Eye (tissue), 1 donor: ENCODE measurements around the gene HEPACAM2.

Experiments used
- DNase-seq: peaks from one replicate; pipeline ENCODE4 v3.0.0-alpha.2; 2015

HEPACAM2 gene

GRCh38 chr7:93226310-93226709, at the start of gene HEPACAM2:
Gene HEPACAM2 (minus strand): TSS chr7:93226469.
- no peak for DNase-seq

- no peak for DNase-seq
These were observed 39.0 kb upstream of the HEPACAM2 start for GRCh38 chr7:93265220-93265619.

- no peak for DNase-seq
These were observed 36.3 kb upstream of the HEPACAM2 start for GRCh38 chr7:93262535-93262934.

DNA sequence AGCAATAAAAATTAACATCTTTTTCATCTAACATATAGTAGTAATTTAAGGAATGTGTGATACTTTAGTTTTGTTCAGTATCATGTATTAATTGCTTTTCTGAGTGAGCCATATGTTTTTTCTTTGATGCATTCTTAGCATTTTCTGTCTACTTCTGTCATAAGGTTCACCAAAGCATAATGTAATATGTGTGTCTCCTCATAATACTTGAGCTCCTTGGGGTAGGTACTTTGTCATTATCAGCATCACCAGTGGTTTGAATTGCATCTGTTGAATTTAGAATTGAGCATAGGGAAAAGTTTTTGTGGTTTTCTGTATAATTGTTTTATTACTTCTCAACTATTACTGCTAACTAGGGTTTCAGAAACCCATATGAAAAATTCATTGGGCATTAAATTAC, 32.4 kb upstream of the HEPACAM2 start:
- no peak for DNase-seq

GRCh38 chr7:93249491-93250148, 23.4 kb upstream of the HEPACAM2 start:
- DNase-seq: no peak

- DNase-seq: peak; percentile 60
These were observed 19.5 kb upstream of the HEPACAM2 start for GRCh38 chr7:93245525-93246432.

- no peak for DNase-seq
These were observed 15.8 kb upstream of the HEPACAM2 start for GRCh38 chr7:93242106-93242505.

DNA sequence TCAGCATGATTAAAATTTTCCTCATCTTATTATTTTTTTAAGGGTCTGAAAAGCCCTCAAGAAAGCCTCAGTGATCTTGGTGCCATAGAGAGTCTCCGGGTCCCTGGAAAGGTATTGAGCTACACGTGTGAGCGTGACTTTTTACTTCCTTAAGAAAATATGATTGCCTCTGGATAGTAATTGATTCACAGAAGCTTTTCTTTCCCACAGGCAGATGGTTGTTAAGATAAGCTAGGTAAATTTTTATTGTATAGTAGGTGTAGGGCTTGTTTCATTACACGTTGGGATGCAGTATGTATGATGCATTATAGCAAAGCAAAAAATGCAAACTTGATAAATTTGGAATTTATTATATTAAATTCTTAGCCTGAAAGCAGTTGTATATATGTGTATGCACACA, 13.6 kb upstream of the HEPACAM2 start:
- no peak for DNase-seq

GRCh38 chr7:93238748-93239147, 12.5 kb upstream of the HEPACAM2 start:
- no peak for DNase-seq

GRCh38 chr7:93238131-93238530, 11.9 kb upstream of the HEPACAM2 start:
- DNase-seq: no peak

DNA sequence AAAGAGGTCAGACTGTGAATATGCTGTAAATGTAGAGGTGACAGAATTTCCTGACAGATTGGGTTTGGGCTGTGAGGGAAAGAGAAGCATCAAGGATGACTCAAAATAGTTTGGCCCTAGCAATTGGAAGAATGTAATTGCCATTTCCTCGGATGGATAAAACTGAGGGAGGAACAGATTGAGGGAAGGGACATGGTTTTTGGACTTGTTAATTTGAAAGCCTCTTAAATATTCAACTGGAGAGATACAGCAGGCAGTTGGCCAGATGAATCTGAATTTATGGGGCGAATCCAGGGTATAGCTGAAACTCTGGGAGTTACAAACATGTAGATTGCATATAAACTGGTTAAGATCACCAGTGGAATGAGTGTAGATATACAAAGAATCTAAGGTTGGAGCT, 9.3 kb upstream of the HEPACAM2 start:
- no peak for DNase-seq

DNA sequence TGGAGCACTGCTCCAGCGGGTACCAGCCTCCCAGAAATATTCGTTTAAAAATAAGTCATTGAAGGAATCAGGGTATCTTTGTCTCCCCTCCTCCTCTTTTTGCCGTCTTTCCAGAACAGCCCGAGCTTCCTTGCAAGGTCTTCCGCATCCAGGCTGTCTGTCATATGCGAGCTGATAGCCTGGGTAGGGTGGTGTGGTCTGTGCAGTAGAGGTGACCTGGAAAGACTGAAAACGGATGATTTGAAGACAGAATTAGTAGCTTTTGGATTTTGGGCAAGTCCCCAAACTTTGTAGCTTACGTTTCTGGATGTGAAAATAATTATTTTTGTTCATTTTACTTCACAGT, 6.4 kb upstream of the HEPACAM2 start:
- DNase-seq: no peak

GRCh38 chr7:93231799-93232672, 5.8 kb upstream of the HEPACAM2 start, which contains the start of gene VPS50:
Gene VPS50 (plus strand): TSS chr7:93232366. CDS start chr7:93232468, 102 bp downstream.
- peak; percentile 97 for DNase-seq

DNA sequence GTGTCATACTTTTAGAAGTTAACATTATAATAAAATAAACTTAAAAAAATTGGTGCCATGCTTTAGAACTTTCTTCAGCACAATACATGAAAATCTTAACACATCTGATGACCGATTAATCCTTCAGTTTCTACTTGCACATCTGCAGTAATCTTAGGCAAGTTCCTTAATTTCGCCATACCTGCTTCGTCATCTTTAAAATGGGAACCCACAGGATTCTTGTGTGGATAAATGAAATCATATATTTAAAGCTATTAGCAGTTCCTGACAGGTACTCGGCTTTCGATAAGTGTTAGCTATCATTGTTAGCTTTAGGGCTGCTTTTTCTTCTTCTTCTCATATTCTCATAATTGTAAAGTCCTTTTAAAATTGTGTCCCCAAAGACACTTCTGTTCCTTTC, 5.0 kb upstream of the HEPACAM2 start:
- DNase-seq: no peak

DNA sequence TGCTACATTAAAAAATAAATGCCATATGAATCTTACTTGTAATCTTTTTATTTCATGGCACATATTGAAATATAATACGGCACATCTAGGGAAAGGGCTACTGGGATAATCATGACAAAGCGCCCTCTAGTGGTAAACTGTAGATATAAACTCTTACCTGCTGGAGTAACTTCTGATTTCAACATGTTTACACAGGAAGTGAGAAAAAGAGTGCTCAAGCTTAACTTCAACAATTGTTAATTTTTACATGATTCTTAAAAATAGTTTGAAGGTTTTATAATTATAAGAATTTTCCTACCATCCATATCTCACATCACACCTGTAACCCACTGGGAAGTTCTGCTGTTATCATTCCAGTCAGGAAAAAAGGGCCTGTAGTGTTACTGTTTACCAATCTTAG, 2.0 kb upstream of the HEPACAM2 start:
- DNase-seq: peak; percentile 73

DNA sequence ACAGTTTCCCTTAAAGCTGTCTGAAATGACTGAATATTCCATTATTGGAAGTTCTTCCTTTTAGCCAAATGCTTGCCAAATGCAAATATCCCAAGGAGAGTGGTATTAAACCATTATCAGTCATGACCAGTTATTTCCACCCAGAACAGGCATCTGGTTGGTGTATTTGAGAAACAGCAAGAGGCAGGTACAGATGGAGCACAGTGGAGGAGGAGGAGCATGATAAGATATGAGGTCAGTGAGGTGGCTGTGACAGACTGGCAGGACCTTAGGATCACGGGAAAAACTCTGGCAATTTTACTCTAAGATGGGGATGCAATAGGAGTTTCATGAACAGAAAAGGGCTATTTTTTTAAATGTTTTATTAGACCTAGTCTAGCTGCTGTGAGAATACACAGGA, 6.4 kb downstream of the HEPACAM2 start:
- DNase-seq: no peak

DNA sequence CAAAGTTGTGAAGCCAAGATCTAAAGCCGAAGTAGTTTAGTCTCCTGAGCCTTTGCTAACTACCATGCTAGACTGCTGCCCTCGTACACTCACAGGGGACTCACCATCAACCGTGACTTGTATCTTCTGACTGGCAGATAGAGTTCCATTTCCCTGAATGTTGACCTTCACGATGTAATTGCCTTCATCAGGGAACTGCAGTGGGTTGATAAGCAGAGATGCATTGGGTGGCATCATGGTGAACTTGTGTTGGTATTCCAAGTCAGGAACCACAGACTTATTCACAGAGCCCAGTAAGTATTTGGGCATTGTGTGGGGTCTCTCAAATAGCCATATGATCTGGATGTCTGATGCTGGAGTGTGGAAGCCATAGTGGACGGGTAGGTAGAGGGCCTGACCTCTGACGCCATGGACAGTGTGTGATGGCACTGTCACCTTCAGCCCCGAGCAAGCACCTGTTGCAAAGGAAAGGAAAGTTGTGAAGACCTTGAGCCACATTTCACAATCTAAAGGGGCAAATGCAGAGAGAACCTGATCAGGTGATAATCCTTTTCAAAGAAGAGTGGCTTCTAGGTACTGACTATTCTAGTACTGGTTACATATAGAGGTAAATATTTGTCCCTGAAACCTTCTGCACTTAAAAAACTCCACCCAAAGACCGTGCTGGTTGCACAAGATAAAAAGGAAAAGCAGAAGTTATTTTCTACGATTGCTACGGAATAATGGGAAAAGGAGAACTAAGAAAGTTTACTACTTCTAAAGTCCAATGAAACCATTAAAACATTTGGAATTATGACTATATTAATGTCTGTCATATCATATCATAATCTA, 7.1 kb downstream of the HEPACAM2 start:
- DNase-seq: no peak

GRCh38 chr7:93212881-93213280, 13.4 kb downstream of the HEPACAM2 start:
- no peak for DNase-seq

DNA sequence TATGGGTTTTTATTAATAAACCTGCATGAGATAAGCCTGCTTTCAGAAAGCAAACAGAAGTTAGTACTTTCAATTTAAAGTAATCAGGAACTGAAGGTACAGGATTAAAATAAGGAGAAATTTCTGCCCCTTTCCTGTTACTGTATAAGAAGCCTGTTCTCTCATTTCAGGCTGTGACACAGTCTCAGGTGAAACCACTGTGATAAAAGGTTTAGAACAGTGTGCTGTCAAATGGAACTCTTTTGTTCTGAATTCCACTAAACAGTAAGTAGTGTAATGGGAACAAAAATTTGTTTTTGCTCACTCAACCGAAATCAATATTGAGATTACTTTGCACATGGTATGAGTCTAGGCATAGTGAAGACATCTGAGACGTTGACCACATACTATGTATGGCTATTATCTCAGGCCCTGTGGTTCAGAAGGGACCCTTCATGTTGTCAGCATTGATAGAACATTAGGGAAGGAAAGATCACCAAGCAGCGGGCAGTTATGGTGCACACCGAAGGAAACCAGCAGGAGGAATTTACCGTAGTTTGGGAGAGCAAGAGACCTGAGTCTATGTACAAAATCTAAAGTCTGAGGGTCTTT, 14.9 kb downstream of the HEPACAM2 start:
- DNase-seq: no peak

- no peak for DNase-seq
These were observed 21.2 kb downstream of the HEPACAM2 start for GRCh38 chr7:93205046-93205445.

GRCh38 chr7:93203496-93203895, 22.8 kb downstream of the HEPACAM2 start:
- DNase-seq: no peak
